ENCODE results near the gene FOLR2. TPM values are rescaled to one million over a fixed set of nuclear protein-coding genes. Genes with fewer than 3 reads are reported as not detected.
"Not testable (repeated sequence)": the region's sequence is repeated elsewhere in the genome, so short reads cannot be mapped to it uniquely, and the experiment has no call there.

Gene FOLR2
- polyA plus RNA-seq, 4 donors: 9.6 to 11.7 (median 11.2) TPM

GRCh38 chr11:72204886-72205285 is 11.7 kb upstream of the FOLR2 start:
- no peak for DNase-seq (ENCODE audit: low read depth in 4 of 4, low spot score in 3 of 4)

DNA sequence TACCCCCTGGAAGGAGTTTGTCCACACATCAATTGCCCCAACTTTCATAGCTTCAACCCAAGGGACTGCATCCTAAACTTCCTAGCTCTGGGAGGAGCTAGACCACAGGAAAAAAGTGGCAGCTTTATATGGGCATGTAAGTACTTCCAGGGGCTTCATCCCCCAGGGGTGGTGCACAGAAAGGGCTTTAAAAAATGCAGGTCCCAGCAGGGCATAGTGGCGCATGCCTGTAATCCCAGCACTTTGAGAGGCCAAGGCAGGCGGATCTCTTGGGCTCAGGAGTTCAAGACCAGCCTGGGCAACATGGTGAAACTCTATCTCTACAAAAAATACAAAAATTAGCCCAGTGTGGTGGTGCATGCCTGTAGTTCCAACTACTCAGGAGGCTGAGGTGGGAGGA is 9.8 kb upstream of the FOLR2 start:
- not testable (repeated sequence) for DNase-seq (ENCODE audit: low read depth in 4 of 4, low spot score in 3 of 4)

DNA sequence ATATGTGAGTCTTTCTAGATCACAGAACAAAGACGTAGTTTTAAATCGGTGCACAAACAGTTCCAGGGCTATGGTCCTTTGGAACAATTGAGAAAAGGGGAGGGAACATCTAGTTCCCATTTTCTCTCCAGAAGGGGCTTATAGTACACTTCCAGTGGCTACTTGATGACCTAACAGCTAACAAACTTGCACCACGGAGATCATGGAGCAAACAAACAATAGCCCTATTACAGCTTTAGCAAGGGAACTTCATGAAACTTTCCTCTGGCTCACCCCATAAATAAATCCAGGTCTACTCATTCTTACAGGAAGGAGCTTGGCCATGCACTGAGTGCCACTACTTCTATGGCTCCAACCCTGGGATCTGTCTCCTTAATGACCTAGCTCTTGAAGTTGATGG is 8.3 kb upstream of the FOLR2 start:
- no peak for DNase-seq (ENCODE audit: low read depth in 4 of 4, low spot score in 3 of 4)

- DNase-seq (ENCODE audit: low read depth in 4 of 4, low spot score in 3 of 4): no peak
Measured at GRCh38 chr11:72209101-72209500, 7.5 kb upstream of the FOLR2 start.

DNA sequence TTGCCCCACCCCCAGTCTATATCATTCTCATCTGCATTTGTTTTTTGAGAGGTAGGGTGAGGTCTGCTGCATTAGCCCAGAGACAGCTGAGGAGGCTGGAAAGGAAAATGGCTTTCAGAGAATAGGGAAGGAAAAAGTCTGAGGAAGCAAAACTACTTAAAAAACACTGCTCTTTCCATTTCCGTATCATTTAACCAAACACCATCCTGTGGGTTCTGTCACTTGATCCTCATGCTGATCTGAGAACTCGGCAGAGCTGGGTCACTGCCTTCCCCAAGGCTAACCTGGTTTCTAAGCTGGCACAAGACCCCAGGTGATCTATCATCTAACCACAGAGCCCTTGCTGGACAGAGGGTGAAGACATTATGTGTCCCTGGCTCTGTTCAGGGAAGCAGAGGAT is 1.2 kb downstream of the FOLR2 start:
- DNase-seq (ENCODE audit: low read depth in 4 of 4, low spot score in 3 of 4): no peak

DNA sequence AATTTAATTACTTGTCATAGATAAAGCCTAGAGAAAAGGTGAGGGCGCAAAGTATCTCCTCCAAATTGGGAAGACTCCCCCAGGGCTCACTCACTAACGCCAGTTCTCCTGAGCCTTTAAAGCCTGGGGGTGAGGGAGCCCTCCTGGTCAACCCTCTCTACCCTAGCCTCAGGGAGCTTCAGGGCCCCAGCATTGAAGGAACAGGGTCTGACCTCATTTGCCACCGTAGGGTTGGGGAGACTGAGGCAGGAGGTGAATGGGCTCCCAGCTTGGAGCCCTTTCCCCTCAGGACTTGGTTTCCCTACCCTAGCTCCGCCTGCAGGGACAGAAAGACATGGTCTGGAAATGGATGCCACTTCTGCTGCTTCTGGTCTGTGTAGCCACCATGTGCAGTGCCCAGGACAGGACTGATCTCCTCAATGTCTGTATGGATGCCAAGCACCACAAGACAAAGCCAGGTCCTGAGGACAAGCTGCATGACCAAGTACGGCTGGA is 1.7 kb downstream of the FOLR2 start:
- DNase-seq (ENCODE audit: low read depth in 4 of 4, low spot score in 3 of 4): no peak

GRCh38 chr11:72220696-72221363 is 4.2 kb downstream of the FOLR2 start:
- no peak for DNase-seq (ENCODE audit: low read depth in 4 of 4, low spot score in 3 of 4)

GRCh38 chr11:72221386-72222075 is 4.9 kb downstream of the FOLR2 start:
- DNase-seq (ENCODE audit: low read depth in 4 of 4, low spot score in 3 of 4): no peak

- no peak for DNase-seq (ENCODE audit: low read depth in 4 of 4, low spot score in 3 of 4)
Measured at GRCh38 chr11:72222106-72222891, 5.7 kb downstream of the FOLR2 start.

DNA sequence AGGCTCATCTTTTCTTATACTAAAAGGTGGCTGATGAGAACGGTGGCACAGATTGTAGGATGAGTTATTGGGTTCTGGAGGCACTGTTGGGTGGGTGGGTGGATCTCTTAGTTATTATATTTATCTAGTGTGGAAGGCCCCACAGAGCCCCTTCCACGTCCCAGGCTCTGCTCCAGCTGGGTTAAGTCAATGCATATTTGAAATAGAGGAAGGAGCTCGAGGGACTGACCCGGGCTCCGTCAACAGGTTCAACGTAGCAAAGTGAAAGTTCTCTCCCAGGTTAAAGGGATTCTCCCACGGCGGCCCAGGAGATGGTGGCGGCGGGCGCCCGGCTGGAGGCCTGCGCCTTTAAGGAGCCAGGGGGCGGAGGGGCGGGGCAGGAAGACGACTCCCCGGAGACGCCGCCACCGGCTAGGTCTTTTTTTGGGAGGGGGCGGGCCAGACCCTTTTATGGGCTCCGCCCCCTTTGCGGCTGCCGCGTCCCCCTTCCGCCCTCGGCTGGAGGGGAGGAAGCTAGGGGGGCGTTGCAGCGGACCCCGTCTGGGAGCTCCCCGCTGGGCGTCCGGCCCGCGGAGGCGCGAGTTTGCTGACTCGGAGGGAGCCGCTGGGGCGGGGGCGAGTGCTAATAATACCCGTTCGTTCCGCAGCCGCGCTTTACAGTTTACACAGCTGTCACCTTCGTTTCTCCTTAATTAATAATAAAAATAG is 6.5 kb downstream of the FOLR2 start:
- DNase-seq (ENCODE audit: low read depth in 4 of 4, low spot score in 3 of 4): peak; percentile 90 to 95 (median 94)

DNA sequence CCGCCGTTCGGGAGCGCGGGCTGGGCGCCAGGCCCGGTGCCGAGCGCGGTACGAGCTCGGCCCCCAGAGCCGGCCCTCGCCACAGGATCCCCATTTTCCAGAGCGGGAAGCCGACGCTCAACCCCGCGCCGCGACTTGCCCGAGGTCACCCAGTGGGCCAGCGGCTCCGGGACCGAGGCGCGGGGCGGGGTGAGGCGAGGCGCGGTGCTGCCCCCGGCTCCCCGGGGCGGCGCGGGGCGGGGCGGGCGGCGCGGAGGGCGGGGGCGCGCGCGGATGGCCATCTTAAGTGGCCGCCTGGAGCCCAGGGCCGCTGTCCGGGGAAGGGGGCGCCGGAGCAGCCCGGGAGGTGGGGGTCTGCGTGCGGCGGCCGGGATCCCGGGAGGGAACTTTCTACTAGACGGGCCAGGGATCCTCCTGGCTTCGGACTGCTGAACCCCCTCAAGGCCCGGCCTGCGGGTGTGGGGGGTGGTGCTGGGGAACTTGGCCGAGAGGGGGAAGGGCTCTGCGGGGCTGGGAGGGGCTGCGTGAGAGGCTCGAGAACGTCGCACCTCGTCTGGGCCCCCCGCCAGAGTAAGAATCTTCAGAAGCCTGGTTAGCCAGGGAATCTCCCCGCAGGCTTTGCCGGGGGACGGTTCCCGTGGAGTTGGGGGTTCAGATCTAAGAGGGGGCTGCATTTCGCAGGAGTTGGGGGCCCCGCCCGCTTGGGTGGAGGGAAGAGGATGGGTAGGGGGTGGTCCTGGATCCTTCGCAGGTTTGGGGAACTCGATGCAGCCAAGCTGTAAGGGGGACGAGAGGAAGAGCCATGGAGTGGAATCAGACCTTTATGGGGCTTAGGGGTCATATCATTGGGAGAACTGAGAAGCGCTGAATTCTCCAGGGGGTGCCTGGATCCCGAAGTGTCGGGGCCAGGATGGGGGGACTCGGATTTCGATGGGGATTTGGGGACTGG is 7.3 kb downstream of the FOLR2 start:
- peak in 2 of 4 donors; percentile 52 to 69 for DNase-seq (ENCODE audit: low read depth in 4 of 4, low spot score in 3 of 4)

DNA sequence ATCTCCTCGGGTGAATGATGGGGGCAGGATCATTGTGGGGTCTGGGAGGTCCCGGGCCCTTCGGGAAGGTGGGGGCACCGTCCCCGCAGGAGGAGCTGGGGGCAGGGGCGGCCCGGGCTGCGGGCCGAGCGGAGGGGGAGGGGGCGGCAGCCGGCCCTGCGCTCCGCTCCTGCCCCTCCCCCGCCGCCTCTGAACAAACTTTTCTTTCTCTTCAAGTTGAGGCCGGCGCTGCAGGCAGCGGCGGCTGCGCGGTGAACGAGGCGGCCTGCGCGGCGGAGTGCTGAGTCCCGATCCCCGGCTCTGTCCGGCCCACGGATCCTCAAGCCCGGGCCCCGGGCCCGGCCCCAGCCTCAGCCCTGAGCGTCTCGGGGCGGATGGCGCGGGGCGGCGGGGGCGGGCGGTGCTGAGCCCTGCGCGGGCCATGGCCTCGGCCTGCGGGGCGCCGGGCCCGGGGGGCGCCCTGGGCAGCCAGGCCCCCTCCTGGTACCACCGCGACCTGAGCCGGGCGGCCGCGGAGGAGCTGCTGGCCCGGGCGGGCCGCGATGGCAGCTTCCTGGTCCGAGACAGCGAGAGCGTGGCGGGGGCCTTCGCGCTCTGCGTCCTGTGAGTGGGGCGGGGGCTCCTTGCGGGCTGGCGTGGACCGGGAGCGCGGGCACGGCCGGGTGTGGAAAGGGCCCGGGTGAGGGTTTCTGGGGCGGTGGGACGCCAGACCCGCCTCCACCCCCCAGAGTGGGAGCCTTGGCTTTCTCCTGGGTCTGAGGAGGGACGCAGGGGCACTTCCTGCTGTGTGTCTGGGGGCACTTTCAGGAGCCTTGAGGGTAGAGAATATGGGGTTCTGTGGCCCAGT is 8.2 kb downstream of the FOLR2 start, which contains the start of gene INPPL1:
TSS of gene INPPL1 (plus strand) at position 204 of the 847 bp plus-strand sequence. CDS start at position 422, 218 bp downstream.
- DNase-seq (ENCODE audit: low read depth in 4 of 4, low spot score in 3 of 4): no peak

DNA sequence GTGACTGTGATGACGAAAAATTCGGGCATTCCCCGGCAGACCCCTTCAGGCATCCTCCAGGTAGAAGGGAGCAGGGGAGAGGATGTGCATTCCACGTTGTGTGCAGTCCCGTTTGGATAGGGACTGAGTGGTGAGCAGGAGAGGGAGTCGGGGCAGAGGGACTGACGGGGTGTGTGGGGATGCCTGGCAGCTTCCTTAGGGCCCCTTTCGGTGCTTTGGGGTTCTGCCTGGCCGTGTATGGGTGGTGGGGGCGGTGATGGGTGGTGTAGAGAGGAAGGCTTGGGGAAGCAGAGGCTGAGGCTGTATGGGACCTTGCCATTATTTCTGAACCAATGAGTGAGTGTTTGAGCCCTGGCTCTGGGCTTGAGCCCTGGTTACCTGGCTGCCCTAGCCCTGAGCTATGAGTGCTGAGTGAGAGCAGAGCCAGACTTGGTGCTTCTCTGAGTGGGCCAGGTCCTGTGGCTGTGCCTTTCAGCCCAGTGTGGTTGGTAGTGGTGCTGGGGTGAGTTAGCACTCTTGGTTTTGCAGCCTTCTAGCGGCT is 8.9 kb downstream of the FOLR2 start:
- DNase-seq (ENCODE audit: low read depth in 4 of 4, low spot score in 3 of 4): no peak

DNA sequence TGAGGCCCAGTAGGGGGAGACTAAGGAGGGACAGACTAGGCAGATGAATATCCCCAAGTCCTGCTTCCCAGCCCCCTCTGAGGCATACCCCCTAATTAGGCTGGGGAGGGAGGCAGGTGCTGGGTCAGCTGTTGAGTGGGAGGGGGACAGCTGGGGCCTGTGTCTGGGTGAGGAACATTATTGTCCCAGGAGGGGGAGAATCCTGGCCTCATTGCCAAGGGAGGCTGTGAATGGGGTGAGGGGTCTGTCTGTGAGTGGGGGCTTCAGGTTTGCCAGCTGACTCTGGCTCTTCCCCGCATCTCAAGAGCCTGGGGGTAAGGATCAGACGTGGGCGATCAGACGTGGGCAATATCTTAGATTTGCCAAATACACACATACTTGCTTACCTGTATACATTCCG is 10.1 kb downstream of the FOLR2 start:
- no peak for DNase-seq (ENCODE audit: low read depth in 4 of 4, low spot score in 3 of 4)

- DNase-seq (ENCODE audit: low read depth in 4 of 4, low spot score in 3 of 4): no peak
Measured at GRCh38 chr11:72227316-72228228, 11.0 kb downstream of the FOLR2 start.

GRCh38 chr11:72228229-72228843 is 11.7 kb downstream of the FOLR2 start:
- no peak for DNase-seq (ENCODE audit: low read depth in 4 of 4, low spot score in 3 of 4)

DNA sequence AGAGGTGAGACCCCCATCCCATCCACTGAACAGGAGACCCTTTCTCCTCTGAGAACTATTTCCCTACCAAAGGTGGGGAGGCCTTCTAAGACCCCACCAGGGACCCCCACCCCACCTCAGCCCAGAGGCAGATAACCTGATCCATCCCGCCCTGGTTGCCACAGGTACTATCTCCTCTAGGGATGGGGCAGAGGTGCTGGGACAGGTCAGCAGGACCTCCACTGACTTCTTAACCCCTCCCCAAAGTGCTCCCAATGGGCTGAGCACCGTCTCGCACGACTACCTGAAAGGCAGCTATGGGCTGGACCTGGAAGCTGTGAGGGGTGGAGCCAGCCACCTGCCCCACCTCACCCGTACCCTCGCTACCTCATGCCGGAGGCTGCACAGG is 12.2 kb downstream of the FOLR2 start:
- DNase-seq (ENCODE audit: low read depth in 4 of 4, low spot score in 3 of 4): no peak

Data from right renal pelvis (tissue), 4 donors.